GM12801 (cell line): ENCODE data around the gene TANGO6.

Experiments used
- CTCF ChIP-seq: IDR thresholded peaks from one replicate; pipeline ENCODE4 v1.5.1; 2011; ENCODE audit warnings: control low read depth; ENCODE audit not compliant: insufficient read length; ENCODE audit errors: extremely low read depth

The TANGO6 gene

GRCh38 chr16:68936736-68937631 is 93.7 kb downstream of the TANGO6 start:
- no peak for TF ChIP-seq CTCF

GRCh38 chr16:68939692-68940320 is 96.5 kb downstream of the TANGO6 start:
- TF ChIP-seq CTCF = no peak

GRCh38 chr16:68940816-68941215 is 97.5 kb downstream of the TANGO6 start:
- TF ChIP-seq CTCF = no peak

- no peak for TF ChIP-seq CTCF
Measured at GRCh38 chr16:68943961-68944360, 100.6 kb downstream of the TANGO6 start.

- no peak for TF ChIP-seq CTCF
Measured at GRCh38 chr16:68948230-68948910, 105.0 kb downstream of the TANGO6 start.

- TF ChIP-seq CTCF = no peak
Measured at GRCh38 chr16:68951991-68952877, 108.9 kb downstream of the TANGO6 start.
